GM19193 (cell line): ENCODE results near the gene LHFPL3.

Experiments used
- POLR2A ChIP-seq: IDR thresholded peaks from 4 replicates; pipeline ENCODE4 v1.6.1; 2011; ENCODE audit not compliant: insufficient read depth, insufficient read length; ENCODE audit errors: extremely low read depth

LHFPL3 gene

DNA sequence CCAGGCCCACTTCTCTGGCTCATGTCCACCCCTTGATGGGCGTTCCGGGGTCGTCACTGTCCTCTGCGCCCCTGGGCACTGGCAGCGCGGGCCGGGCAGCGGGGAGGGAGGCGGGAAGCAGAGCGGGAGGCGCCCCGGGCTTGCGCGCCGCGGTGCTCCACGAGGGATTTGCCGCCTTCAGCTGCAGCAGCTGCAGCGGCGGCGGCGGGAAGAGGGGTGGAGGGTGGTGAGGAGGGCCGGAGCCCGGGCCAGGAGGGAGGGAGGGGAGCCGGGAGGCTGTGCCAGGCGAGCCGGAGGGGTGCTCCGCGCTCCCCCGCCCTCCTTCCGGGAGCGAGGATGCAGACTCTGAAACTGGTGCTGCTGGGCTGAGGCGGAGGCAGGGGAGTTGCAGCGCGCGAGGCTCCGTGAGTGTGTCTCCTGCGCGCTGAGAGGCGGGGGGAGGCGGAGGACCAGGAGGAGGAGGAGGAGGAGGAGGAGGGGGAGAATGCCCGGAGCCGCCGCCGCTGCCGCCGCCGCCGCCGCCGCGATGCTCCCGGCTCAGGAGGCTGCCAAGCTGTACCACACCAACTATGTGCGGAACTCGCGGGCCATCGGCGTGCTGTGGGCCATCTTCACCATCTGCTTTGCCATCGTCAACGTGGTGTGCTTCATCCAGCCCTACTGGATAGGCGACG is at the start of gene LHFPL3:
TSS of gene LHFPL3 (plus strand) at position 308 of the 674 bp plus-strand sequence.
- TF ChIP-seq POLR2A: no peak

DNA sequence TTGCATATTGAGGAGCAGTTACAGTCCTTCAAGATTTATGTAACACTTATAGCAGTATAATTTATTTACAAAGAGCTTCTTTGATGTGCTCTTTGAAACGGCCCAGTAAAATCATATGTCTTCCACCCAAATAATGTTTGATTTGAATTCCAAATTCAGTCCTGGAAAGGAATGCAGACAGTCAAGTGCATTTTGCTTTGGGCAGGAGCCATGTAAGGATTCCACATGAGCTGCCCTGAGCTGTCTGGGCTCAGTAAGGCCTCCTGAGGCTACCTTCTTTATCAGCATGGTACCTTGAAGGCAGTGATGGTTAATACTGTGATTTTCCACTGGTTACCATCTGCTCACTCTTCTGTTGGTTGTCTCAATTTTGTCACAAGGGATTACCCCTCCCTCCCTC is 41.6 kb upstream of the LHFPL3 start:
- no peak for TF ChIP-seq POLR2A

DNA sequence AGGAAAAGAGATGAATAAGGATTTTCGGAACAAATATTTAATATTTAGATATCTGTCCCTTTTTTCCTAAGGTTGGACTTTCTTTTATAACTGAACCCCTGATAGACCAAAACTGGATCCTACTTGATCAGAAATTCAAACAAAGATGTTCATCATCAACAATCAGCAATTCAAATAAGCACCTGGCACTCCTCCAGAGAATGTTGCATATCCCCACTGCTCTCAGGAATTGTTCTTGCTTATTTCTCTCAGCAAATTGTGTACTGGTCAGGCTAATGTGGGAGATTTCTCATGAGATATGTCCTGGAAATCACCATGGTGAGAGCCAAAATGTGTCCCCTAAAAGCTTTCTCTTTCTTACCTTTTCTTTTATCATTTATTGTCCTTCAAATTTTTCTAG is 40.3 kb upstream of the LHFPL3 start:
- TF ChIP-seq POLR2A: no peak

DNA sequence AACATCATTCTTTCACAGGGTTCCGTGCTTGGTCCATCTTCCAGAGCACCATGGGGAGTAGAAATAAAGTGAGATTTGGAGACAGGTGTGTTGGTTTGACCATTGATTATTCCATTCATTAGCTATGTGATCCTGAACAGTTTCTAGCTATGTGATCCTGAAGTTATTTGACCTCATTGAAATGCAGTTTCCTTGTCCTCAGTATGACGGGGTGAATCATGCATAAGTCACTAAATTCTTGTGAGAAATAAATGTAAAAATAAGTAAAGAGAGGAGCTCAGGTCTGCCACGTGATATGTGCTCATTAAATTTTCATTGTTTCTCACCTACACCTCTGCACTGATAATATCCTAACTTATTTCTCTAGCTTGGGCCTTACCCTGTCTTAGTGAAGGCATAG is 34.1 kb upstream of the LHFPL3 start:
- TF ChIP-seq POLR2A: no peak

DNA sequence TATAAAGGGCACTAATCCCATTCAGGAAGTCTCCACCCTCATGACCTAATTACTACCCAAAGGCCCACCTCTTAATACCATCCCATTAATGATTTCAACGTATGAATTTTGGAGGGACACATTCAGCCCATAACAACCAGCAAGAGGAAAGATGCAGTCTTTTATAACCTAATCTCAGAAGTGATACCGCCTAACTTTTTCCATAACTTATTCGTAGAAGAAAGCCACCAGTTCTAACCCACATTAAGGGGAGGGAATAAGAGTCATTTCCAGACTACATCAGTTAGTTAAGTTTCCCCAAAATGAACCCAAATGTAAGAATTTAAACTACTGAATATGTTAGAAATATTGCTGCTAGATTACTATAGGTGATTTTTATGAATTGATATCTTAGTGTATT is 32.1 kb upstream of the LHFPL3 start:
- TF ChIP-seq POLR2A: no peak

DNA sequence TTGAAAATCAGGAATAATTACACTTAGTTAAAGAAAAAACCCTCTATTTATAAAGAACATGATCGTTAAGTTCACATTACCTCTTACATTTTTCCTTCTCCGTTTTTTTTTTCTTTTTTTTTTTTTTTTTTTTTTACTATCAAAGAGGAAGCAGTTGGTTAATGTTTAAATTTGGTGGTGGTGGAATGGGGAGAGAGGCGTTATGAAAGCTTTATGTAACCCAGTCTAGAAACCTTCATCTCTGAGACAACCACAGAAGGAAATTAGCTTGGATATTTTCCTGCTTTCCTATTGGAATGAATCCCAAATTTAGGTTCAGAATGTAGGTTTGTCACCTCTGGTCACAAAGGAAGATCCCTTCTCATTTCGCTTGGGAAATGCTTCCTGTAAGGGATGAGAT is 31.5 kb upstream of the LHFPL3 start:
- TF ChIP-seq POLR2A: no peak

DNA sequence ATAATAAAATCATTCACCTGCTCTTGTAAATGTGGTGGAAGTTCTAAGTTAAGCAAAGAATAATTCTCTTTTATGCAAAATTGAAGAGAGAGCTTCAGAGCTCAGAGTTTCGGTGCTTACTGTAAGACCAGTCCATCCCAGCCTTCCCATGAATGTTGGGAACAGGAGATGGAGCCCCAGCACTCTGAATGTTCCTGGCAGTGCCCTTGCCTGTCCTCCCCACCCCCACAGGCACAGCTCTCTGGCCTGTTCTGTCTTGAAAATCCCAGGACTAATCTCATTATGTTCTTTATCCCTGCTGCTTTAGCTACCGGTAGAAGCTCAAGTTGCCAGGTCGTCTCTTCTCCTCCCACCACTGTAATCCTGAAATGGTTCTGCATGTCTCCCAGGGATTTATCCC is 29.1 kb upstream of the LHFPL3 start:
- TF ChIP-seq POLR2A: no peak

DNA sequence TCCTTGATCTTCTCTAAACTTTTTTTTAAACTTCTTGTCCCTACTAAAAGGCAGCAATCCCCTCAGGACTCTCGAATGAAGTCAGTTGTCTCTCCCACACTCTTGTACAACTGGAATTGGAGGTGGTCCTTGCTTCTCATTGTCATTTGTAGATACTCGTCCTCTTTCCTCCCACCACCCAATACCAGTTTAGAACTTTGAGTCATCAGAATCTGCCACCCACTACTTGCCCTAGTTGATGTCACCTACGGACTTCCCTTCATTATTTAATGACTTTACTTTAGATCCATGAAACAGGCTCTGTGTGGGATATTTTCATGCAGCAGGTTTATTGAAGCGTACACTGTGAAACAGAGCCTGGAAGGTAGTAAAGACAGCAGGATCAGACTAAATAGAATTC is 28.6 kb upstream of the LHFPL3 start:
- TF ChIP-seq POLR2A: no peak

DNA sequence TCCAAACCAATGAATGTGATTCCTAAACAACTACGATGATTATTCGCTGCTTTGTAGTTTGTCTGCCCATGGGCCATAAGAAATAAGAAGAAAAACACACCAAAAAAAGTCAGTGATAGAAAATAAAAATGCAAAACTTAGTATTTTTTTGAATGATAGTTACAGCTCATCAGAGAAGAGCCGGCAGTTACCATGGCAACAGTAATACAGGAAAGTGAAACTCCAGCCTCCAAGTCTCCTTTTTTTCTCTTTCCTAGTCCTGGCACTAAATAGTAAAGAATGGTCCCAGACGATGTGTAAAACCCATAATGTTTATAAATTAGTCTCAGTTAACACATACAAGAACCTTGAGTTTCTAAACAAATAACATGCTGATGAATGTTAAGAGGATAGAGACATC is 21.6 kb upstream of the LHFPL3 start:
- no peak for TF ChIP-seq POLR2A

DNA sequence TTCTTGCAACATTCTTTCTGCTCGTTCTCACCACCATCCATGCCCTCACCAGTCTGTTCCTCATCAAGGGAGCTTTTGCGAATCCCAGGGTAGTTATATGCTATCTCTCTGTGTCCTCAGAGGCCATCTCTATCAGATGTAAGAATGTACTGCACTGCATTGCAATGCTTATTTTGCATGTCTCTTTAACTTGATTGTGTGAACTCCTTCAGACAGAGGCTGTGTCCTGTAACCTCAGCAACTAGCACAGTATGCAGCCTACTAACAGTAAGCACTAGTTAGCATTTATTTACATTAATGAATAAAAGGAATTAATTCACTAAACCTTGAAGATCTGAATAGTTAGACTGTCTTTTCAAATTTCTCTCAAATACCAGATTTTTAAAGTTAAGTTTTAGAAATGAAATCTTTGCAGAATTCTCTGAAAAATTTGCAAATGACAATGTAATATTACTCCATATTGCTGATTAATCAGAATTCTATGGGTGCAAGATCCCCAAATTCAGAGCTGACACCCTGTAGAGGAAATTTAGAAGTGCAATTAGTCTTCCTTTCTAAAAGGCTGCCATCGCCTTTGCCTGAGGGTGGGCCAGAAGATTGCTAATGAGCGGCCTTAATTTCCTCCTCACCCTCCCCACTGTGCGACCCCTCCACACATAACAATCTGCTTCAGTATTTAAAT is 10.3 kb upstream of the LHFPL3 start:
- no peak for TF ChIP-seq POLR2A

DNA sequence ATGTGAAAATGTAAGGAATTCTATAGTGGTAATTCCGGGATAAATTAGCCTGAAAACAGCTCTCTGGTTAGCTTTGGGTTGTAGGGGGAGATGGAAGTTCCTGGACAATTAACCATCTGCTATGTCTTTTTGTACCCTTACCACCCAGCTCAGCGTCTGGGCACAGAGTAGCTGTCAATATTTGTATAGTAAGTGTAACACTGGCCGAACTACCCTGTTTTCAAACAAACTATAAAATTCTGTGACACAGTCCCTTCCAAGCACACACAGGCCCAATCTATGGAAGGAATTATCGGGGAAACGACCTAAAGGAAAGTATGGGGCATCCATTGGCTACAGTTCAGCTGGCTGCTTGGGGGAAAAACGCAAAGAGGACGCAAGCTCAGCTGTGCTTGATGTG is 869 bp upstream of the LHFPL3 start:
- no peak for TF ChIP-seq POLR2A

DNA sequence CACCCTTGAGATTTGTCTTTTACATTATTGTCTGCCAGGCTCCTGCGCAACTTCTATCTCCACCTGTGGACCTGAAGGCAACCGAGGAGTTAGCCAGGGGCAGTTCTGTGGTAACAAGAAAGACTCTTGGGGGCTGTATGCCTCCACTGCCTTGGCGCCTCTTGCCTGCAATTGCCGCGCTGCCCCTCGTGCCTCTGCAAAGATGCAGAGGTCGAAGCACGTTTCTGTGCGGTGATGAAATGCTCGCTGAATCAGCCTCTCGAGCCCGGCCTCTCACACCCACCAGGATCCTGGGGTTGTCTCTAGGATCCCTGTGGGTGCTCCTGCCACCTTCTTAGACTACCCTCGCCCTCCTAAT is 486 bp upstream of the LHFPL3 start:
- no peak for TF ChIP-seq POLR2A

DNA sequence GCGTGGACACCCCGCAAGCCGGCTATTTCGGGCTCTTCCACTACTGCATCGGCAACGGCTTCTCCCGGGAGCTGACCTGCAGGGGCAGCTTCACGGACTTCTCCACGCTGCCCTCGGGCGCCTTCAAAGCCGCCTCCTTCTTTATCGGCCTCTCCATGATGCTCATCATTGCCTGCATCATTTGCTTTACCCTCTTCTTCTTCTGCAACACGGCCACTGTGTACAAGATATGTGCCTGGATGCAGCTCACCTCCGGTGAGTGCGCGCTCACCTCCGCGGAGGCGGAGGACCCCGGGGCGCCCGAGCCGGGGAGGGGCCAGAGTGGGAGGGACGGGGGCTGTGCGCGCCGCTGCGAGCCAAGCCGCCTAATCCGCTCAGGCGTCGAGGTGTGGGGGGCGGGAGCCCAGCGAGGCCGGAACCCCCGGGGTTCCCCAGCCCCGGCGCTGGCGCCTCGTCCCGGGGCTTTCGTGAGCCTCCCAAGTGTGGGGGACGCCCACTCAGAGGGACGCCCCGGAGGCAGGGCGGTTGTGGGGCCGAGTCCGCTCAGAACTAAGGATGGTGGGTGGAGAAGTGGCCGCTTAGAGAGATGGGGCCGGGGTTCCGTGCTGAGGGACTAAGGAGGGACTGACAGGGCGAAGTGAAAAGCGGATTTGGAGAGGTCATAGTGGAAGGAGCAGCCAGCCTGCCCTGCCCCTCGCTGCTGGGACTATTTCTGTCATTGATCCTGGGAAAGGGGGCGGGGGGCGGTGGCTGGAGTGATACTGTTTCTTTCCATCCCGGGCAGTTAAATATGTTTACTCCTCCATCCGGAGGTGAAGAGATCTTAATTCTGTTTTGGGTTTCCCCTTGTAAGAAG is 795 bp downstream of the LHFPL3 start:
- no peak for TF ChIP-seq POLR2A

DNA sequence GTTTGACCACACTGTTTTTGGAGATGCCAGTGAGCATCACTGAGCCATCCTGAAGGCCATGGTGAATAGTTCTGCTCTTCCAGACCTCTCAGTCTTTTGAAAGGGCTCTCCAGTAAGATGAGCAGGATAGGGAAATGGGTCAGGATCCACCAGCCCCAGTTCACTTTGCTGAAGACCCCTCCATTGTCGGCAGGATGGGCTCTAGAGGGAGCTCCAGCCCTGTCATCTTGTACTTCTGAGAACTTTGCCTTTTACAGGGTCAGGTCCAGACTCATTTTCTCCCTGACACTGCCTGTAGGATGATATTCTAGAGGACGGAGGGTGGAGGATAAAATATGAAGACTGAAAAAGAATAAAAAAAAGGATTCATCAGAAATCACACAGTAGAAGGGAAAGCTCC is 13.1 kb downstream of the LHFPL3 start:
- no peak for TF ChIP-seq POLR2A

DNA sequence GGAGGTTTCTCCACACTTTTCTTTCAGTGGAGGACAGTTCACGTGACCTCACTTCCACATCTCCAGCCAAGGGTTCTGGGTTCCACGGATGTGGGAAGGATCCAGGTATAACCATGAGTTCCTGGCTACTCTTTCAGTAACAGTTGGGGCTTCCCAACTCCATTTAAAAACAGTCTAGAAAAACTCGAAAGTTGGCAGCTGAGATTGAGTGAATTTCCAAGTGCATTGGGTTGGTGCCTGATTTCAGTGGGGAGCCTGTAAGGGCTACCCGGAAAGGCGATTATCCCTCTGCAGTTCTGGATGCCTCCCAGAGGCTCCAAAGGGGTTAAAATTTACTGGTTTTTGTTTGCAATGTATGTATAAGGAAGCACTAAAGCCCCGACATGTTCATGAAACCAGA is 24.3 kb downstream of the LHFPL3 start:
- TF ChIP-seq POLR2A: no peak

DNA sequence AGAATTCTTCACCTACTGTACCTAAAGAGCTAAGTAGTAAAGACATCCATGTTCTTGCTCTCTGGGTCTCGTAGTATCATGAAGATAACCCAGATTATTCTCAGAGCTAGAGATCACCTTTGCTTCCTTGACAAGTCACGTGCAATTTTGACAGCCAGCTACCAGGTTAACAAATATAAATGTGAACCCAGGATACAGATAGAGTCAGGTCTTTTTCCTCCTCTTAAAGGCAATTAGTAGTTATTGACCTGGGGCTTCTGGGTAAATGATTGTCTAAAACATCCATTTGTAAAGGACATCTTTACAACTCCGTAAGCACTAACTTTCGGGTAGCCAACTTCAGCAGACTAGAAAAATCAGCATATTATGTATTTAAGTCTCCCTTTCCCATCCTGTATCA is 28.8 kb downstream of the LHFPL3 start:
- no peak for TF ChIP-seq POLR2A
